ENCODE data around the gene TSPAN12.

The TSPAN12 gene

GRCh38 chr7:120741371-120742042 lies 116.4 kb downstream of the TSPAN12 start (continued):
- no peak for TF ChIP-seq ZNF830 (tag by site-specific recombination; IDR thresholded peaks at IDR 0.05; ENCODE audit: low read depth)
- no peak for TF ChIP-seq ZXDB (tag by site-specific recombination; IDR thresholded peaks at IDR 0.05)
- no peak for TF ChIP-seq ZNF514 (tag by site-specific recombination; IDR thresholded peaks at IDR 0.05)
- TF ChIP-seq ZNF501 (tag by site-specific recombination; IDR thresholded peaks at IDR 0.05) = no peak
- TF ChIP-seq SP7 (tag by site-specific recombination; IDR thresholded peaks at IDR 0.05) = no peak
- TF ChIP-seq EGR2 (tag by site-specific recombination; IDR thresholded peaks at IDR 0.05; ENCODE audit: low read depth) = no peak
- no peak for TF ChIP-seq AEBP2 (tag by site-specific recombination; IDR thresholded peaks at IDR 0.05; ENCODE audit: borderline replicate concordance)
- no peak for TF ChIP-seq ZNF10 (tag by site-specific recombination; IDR thresholded peaks at IDR 0.05)

- H3K4me3 ChIP-seq (ENCODE audit: low read depth, low read length) = no peak overlapping the region
- TF ChIP-seq SALL2 (tag by site-specific recombination; IDR thresholded peaks at IDR 0.05; ENCODE audit: borderline replicate concordance) (no peak), ZNF211 (tag by site-specific recombination; IDR thresholded peaks at IDR 0.05; ENCODE audit: low read depth) (no peak), OSR2 (tag by site-specific recombination; IDR thresholded peaks at IDR 0.05) (no peak), ZNF23 (tag by site-specific recombination; IDR thresholded peaks at IDR 0.05; ENCODE audit: borderline replicate concordance) (no peak), PRDM2 (tag by site-specific recombination; IDR thresholded peaks at IDR 0.05; ENCODE audit: borderline replicate concordance) (no peak), SCRT1 (tag by site-specific recombination; IDR thresholded peaks at IDR 0.05; ENCODE audit: borderline replicate concordance) (no peak), ZNF423 (tag by site-specific recombination; IDR thresholded peaks at IDR 0.05) (no peak)
- TF ChIP-seq, protein P1, sequence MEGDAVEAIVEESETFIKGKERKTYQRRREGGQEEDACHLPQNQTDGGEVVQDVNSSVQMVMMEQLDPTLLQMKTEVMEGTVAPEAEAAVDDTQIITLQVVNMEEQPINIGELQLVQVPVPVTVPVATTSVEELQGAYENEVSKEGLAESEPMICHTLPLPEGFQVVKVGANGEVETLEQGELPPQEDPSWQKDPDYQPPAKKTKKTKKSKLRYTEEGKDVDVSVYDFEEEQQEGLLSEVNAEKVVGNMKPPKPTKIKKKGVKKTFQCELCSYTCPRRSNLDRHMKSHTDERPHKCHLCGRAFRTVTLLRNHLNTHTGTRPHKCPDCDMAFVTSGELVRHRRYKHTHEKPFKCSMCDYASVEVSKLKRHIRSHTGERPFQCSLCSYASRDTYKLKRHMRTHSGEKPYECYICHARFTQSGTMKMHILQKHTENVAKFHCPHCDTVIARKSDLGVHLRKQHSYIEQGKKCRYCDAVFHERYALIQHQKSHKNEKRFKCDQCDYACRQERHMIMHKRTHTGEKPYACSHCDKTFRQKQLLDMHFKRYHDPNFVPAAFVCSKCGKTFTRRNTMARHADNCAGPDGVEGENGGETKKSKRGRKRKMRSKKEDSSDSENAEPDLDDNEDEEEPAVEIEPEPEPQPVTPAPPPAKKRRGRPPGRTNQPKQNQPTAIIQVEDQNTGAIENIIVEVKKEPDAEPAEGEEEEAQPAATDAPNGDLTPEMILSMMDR (tag by site-specific recombination; IDR thresholded peaks at IDR 0.05) = no peak
- POLR2A ChIA-PET = no interaction called here
- CTCF ChIA-PET = interaction anchor here (0.5 kb wide), 1 partner anchor 10 kb away, joined by 3 read pairs; no protein-coding TSS in a partner anchor
- H3K4me1 ChIP-seq (ENCODE audit: control insufficient read depth, insufficient read depth, low read length) = no peaks in the 10 kb centered on the region
- no peak overlapping the region for H3K27ac ChIP-seq (ENCODE audit: extremely low read depth, low read depth, low read length)
- H3K36me3 ChIP-seq (ENCODE audit: control insufficient read depth in 2 of 2, insufficient read depth in 1 of 2, low read length in 2 of 2) = no peaks in the 10 kb centered on the region
- no peaks in the 10 kb centered on the region for H3K9me3 ChIP-seq (ENCODE audit: control insufficient read depth, insufficient read depth, low read depth, low read length)
Observed at GRCh38 chr7:120740348-120740747, 117.6 kb downstream of the TSPAN12 start.

Measured in HEK293 (cell line).